Neural progenitor cell (in vitro differentiated cells): ENCODE results near the gene ZNF710. TPM values are rescaled to one million over a fixed set of nuclear protein-coding genes. Genes with fewer than 3 reads are reported as not detected.

ENCODE experiments used
- DNase-seq: peaks from one replicate; pipeline ENCODE4 v3.0.0-alpha.2; 2016; ENCODE audit warnings: low spot score
- H2AFZ ChIP-seq: fragments of 200-600 bp; sonication (generic); replicated peaks from 2 replicates; pipeline ENCODE4 v1.6.1; 2016; ENCODE audit warnings: antibody characterized with exemption
- H3F3A ChIP-seq: fragments of 200-600 bp; sonication (generic); 2 replicates; pipeline ENCODE4 v1.6.1; 2016; ENCODE audit warnings: antibody characterized with exemption, low read depth
- H3K27ac ChIP-seq: fragments of 200-600 bp; sonication (generic); 2 replicates; pipeline ENCODE4 v1.5.1; 2016; ENCODE audit warnings: mild to moderate bottlenecking
- H3K27me3 ChIP-seq: fragments of 200-600 bp; sonication (generic); 2 replicates; pipeline ENCODE4 v1.6.1; 2016; ENCODE audit warnings: mild to moderate bottlenecking, moderate library complexity
- H3K36me3 ChIP-seq: fragments of 200-600 bp; sonication (generic); 2 replicates; pipeline ENCODE4 v1.5.1; 2016
- H3K4me1 ChIP-seq: fragments of 200-600 bp; sonication (generic); 2 replicates; pipeline ENCODE4 v1.6.1; 2016; ENCODE audit warnings: mixed run types
- H3K4me2 ChIP-seq: fragments of 200-600 bp; sonication (generic); 2 replicates; pipeline ENCODE4 v1.6.1; 2016
- H3K4me3 ChIP-seq: fragments of 200-600 bp; sonication (generic); 2 replicates; pipeline ENCODE4 v1.5.1; 2016
- H3K79me2 ChIP-seq: fragments of 200-600 bp; sonication (generic); 2 replicates; pipeline ENCODE4 v1.6.1; 2016; ENCODE audit warnings: low read depth
- H3K9ac ChIP-seq: fragments of 200-600 bp; sonication (generic); 2 replicates; pipeline ENCODE4 v1.6.1; 2016
- H3K9me3 ChIP-seq: fragments of 200-600 bp; sonication (generic); 2 replicates; pipeline ENCODE4 v1.5.1; 2016; ENCODE audit warnings: low read depth
- H4K20me1 ChIP-seq: fragments of 200-600 bp; sonication (generic); 2 replicates; pipeline ENCODE4 v1.6.1; 2016; ENCODE audit warnings: low read depth
- H3K27ac Mint-ChIP-seq: 3 replicates; pipeline ENCODE4 v1.8.0; 2021; ENCODE audit warnings: mixed read lengths
- H3K27me3 Mint-ChIP-seq: 2 replicates; pipeline ENCODE4 v1.8.0; 2022; ENCODE audit warnings: low read depth, mild to moderate bottlenecking, inconsistent platforms, moderate library complexity, mixed read lengths; ENCODE audit not compliant: insufficient read depth
- H3K36me3 Mint-ChIP-seq: 3 replicates; pipeline ENCODE4 v1.8.0; 2021; ENCODE audit warnings: mixed read lengths
- H3K4me1 Mint-ChIP-seq: 3 replicates; pipeline ENCODE4 v1.8.0; 2021; ENCODE audit warnings: mixed read lengths
- H3K4me3 Mint-ChIP-seq: 3 replicates; pipeline ENCODE4 v1.8.0; 2021; ENCODE audit warnings: mild to moderate bottlenecking, moderate library complexity, mixed read lengths
- H3K9me3 Mint-ChIP-seq: 3 replicates; pipeline ENCODE4 v1.8.0; 2020; ENCODE audit warnings: mixed read lengths
- EZH2 ChIP-seq: fragments of 200-600 bp; sonication (generic); IDR thresholded peaks from 2 replicates; pipeline ENCODE4 v1.6.1; 2017; ENCODE audit warnings: antibody characterized with exemption, mild to moderate bottlenecking, moderate library complexity
- EZH2phosphoT487 ChIP-seq: fragments of 200-600 bp; sonication (generic); IDR thresholded peaks from 2 replicates; pipeline ENCODE4 v1.6.1; 2017; ENCODE audit warnings: antibody characterized with exemption
- total RNA-seq: library from RNA; depleted of rRNA; stranded (reverse); fragments of >200 nt; gene quantifications from 2 replicates; pipeline ENCODE4 v1.2.3, GENCODE V29; 2015; ENCODE audit warnings: low replicate concordance
- TF ChIP-seq, protein P1 (sequence below): fragments of 200-600 bp; sonication (generic); IDR thresholded peaks from 2 replicates; pipeline ENCODE4 v1.5.1; 2017; ENCODE audit warnings: antibody characterized with exemption, mild to moderate bottlenecking

The ZNF710 gene
- total RNA-seq, 1 donor from 2014 or later, result 14.9 TPM

DNA sequence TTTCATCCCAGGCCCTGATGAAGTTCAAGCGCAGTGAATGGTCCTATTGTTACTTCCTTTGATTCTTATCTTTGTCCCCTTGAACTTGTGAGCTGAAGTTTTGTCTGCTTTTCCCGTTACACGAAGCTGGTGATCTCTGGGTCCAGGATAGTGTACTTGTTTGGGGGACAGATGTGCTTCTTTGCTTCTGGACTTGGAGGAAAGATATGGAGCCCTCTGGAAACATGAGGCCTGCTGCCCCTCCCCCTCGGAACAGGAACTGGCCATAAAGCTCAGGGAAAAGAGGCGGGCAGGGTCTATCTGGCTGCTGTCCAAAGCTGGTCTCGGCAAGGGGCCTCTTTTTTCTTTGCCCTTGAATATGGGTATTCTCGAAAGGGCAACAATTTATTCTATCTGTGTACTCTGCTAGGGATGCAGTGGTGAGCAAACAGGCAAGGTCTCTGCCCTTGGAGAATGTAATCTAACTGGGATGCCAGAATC, 53.5 kb downstream of the ZNF710 start:
- no peaks in the 10 kb centered on the region for H3K36me3 ChIP-seq
- no peak overlapping the region for H3K4me2 ChIP-seq
- DNase-seq, result no peak
- no peak overlapping the region for H3K9ac ChIP-seq
- Mint-ChIP-seq H3K4me1 (peaks cover 59% of the 10 kb centered on the region), H3K27me3 (no peaks in the 10 kb centered on the region), H3K4me3 (no peak overlapping the region), H3K36me3 (peaks cover 7% of the 10 kb centered on the region), H3K9me3 (no peaks in the 10 kb centered on the region), H3K27ac (peak overlapping the region; percentile 24)
- H2AFZ ChIP-seq, result no peak overlapping the region
- no peak overlapping the region for H3K4me3 ChIP-seq
- peaks cover 88% of the 10 kb centered on the region for H3K79me2 ChIP-seq
- no peak for TF ChIP-seq EZH2
- TF ChIP-seq, protein P1, sequence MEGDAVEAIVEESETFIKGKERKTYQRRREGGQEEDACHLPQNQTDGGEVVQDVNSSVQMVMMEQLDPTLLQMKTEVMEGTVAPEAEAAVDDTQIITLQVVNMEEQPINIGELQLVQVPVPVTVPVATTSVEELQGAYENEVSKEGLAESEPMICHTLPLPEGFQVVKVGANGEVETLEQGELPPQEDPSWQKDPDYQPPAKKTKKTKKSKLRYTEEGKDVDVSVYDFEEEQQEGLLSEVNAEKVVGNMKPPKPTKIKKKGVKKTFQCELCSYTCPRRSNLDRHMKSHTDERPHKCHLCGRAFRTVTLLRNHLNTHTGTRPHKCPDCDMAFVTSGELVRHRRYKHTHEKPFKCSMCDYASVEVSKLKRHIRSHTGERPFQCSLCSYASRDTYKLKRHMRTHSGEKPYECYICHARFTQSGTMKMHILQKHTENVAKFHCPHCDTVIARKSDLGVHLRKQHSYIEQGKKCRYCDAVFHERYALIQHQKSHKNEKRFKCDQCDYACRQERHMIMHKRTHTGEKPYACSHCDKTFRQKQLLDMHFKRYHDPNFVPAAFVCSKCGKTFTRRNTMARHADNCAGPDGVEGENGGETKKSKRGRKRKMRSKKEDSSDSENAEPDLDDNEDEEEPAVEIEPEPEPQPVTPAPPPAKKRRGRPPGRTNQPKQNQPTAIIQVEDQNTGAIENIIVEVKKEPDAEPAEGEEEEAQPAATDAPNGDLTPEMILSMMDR, result no peak
- no peak for TF ChIP-seq EZH2phosphoT487
- no peak overlapping the region for H3K27ac ChIP-seq
- no peaks in the 10 kb centered on the region for H3K27me3 ChIP-seq
- peaks cover 35% of the 10 kb centered on the region for H4K20me1 ChIP-seq
- H3K4me1 ChIP-seq, result peaks cover 20% of the 10 kb centered on the region
- no peaks in the 10 kb centered on the region for H3K9me3 ChIP-seq
- H3F3A ChIP-seq, result peaks cover 11% of the 10 kb centered on the region

DNA sequence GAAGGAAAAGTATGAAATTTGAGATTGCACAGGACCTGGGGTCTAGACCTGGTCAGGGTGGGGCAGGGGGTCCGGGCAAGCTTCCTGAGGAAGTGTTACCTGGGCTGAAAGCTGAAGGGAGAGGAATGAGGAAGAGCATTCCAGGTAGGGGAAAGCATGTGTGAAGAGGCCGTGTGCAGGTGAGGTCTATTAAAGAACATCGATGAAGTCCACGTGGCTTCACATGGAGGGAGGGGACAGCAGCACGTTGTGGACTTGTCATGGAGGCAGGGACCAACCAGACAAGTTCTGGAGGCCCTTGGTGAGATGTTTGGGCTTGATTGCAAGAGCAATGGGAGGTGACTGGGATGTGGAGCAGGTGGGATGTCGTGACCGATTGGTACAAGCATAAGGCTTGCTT, 54.1 kb downstream of the ZNF710 start:
- Mint-ChIP-seq H3K36me3 (peaks cover 7% of the 10 kb centered on the region), H3K9me3 (no peaks in the 10 kb centered on the region), H3K27ac (peak overlapping the region; percentile 42), H3K4me1 (peaks cover 57% of the 10 kb centered on the region), H3K4me3 (peak overlapping the region; percentile 24), H3K27me3 (no peaks in the 10 kb centered on the region)
- H3K36me3 ChIP-seq, result no peaks in the 10 kb centered on the region
- peaks cover 22% of the 10 kb centered on the region for H3K4me1 ChIP-seq
- no peak overlapping the region for H3K9ac ChIP-seq
- H3F3A ChIP-seq, result peaks cover 11% of the 10 kb centered on the region
- H3K4me2 ChIP-seq, result no peak overlapping the region
- no peaks in the 10 kb centered on the region for H3K9me3 ChIP-seq
- H4K20me1 ChIP-seq, result peaks cover 37% of the 10 kb centered on the region
- TF ChIP-seq EZH2 (no peak), EZH2phosphoT487 (no peak)
- TF ChIP-seq, protein P1, result no peak
- no peaks in the 10 kb centered on the region for H3K27me3 ChIP-seq
- DNase-seq, result no peak
- peaks cover 88% of the 10 kb centered on the region for H3K79me2 ChIP-seq
- no peak overlapping the region for H3K4me3 ChIP-seq
- no peak overlapping the region for H3K27ac ChIP-seq
- no peak overlapping the region for H2AFZ ChIP-seq

DNA sequence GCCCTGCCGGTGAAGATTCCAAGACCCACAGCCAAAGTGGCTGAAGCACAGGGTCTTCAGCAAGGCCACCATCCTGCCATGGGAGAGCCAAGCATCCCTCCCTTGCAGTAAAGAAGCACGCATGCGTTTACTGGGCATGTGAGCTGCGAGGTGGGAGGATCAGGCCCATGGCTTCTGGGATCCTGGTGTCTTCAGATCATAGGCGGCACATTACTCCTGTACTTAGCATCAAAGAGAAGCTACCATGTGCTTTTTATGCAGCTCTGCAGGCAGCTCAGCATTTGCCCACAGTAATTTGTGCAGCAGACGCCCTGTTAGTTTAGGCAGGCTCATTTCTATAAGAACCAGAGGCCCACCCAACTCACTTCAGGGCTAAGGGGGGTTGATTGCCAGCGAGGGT, 55.4 kb downstream of the ZNF710 start:
- H3K4me3 Mint-ChIP-seq, result no peak overlapping the region
- peaks cover 58% of the 10 kb centered on the region for H3K4me1 Mint-ChIP-seq
- no peak overlapping the region for H3K4me2 ChIP-seq
- peaks cover 7% of the 10 kb centered on the region for H3K36me3 Mint-ChIP-seq
- DNase-seq, result no peak
- peaks cover 19% of the 10 kb centered on the region for H3F3A ChIP-seq
- H3K27ac Mint-ChIP-seq, result no peak overlapping the region
- H3K27ac ChIP-seq, result no peak overlapping the region
- H3K36me3 ChIP-seq, result no peaks in the 10 kb centered on the region
- TF ChIP-seq EZH2, result no peak
- TF ChIP-seq EZH2phosphoT487, result no peak
- TF ChIP-seq, protein P1, result no peak
- H3K27me3 Mint-ChIP-seq, result no peaks in the 10 kb centered on the region
- no peak overlapping the region for H3K4me3 ChIP-seq
- no peak overlapping the region for H3K9ac ChIP-seq
- peaks cover 90% of the 10 kb centered on the region for H3K79me2 ChIP-seq
- H3K27me3 ChIP-seq, result no peaks in the 10 kb centered on the region
- peaks cover 24% of the 10 kb centered on the region for H3K4me1 ChIP-seq
- H3K9me3 ChIP-seq, result no peaks in the 10 kb centered on the region
- H4K20me1 ChIP-seq, result peaks cover 40% of the 10 kb centered on the region
- H3K9me3 Mint-ChIP-seq, result no peaks in the 10 kb centered on the region
- no peak overlapping the region for H2AFZ ChIP-seq
